ENCODE data around the gene DENND5B.
"Not testable (repeated sequence)": the region's sequence is repeated elsewhere in the genome, so short reads cannot be mapped to it uniquely, and the experiment has no call there.

Gene DENND5B

DNA sequence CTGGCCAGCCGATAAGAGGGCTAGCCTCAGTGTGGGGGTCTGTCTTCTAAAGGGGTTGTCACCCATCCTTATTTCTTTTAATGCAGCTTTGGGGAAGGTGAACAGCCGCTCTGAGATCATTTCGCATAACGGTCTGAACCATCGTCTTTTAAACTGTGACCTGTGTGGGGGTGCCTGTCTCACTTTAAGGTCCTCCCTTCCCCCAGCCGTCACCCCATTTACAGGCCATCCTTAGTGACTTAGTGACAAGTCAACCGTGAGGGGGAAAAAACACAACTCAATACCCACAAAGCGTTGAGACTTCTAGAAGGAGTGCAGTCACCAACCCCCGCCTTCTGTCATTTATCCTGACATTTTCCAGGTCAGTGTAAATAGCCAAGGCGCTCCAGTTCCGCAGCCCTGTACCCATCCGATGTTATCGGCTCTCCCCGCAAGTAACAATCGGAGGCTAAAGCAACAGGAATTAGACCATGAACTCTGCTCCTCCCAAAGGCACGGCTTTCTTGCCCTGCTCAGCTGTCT lies 505 bp upstream of the DENND5B start:
- DNase-seq = peak; percentile 9
- ATAC-seq = no peak

DNA sequence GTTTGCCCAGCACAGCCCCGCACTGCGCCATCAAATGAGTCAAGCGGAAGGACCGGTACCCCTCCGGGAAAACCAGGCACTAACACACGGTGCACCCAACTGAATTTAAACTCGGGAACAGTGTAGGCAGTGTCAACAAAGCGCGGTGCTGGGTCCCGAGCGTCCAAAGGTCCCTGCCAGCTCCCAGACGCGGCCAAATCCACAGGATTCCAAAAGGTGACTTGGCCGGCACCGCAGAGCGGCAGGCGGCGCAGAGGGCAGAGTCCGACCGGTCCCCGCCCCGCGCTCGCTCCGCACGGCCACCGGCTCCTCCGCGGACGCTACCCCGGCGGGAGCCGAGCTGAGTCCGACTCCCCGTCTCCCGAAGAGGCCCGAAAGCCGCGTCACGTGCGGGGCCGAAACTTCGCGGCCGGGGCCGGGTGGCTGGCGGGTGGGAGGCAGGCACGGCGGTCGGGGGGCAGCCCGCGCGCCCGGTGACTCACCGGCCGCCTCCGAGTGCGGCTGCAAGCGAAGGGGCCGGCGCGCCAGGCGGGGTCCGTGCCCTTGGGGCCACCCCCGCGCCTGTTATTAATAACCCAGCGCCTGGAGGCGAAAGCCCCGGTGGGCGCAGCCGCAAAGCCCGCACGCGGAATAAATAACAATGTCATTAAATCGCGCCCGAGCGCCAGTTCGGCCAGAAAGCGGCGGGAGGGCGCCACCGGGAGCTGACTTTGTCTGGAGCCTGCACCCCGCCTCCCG lies 863 bp downstream of the DENND5B start:
- ATAC-seq (peak; percentile 79), DNase-seq (peak; percentile 57)

DNA sequence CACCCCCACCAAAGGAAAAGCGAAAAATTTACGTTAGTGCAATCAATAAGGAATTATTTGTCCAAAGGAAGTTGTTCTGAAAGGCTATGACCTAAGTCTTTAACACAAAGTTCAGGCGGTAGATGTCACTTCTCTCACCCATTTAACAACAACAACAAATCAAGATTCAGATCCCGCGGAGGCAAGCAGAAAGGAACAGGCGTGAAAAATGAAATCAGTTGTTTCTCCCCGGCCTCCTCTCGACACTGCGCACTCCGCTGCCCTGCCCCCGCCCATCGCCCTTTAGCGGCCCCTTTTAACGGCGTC lies 1.4 kb downstream of the DENND5B start:
- no peak for ATAC-seq
- DNase-seq = peak; percentile 68

DNA sequence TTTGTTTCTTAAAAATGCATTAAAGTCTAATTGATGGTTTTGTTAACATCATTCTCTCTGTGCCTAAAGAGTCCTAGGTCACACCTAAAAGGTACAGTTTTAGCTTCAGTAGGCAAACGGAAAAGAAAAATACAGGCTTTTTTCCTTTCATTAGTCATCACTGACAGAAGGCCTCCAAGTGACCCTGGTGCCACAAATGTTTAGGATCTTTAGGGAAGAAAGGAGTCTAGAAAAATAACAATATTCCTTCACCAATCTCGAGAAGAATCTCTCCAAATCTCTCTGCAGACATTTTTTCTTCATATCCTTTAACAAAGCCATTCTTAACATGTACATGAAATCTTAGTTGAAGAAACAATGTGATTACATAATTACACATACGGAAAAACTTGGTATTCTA lies 2.0 kb downstream of the DENND5B start:
- DNase-seq = no peak

DNA sequence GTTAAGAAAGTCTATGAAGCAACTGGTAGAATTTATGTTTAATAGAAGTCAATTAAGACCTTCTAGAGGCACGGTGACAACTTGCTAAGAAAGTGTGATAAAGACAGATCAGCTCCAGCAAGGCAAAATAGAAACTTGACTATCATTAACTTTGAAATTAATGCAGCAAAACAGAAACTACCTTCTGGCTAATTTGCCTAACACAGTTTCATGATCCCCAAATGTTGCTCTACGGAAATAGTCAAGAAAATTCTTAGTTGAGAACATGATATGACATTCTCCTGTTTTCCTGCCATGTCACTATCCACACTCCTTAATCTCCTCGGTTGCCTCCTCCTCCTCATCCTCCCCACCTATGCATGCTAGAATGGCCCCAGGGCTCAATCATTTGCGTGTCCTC lies 4.2 kb downstream of the DENND5B start:
- ATAC-seq = no peak
- DNase-seq = no peak

More for the DNA sequence above, 2.0 kb downstream of the DENND5B start:
- no peak for ATAC-seq

DNA sequence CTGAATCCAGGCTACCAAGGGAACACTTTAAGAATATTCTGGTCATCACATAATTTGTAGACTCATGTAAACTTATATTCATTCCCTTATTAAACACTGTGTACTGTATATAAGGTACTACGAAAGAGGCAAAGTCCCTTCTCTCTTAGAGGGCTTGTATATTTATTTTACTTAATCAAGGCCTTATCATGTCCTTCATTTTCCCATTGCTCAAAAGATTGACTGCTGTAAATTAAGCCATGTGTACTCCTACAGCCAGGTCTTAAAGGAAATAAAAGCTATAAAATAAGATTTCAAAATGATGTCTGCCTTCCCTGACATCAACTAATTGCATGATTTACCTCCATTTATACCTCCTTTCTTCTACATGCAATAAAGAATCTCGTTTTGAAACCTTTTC lies 5.0 kb downstream of the DENND5B start:
- no peak for ATAC-seq
- DNase-seq = no peak

DNA sequence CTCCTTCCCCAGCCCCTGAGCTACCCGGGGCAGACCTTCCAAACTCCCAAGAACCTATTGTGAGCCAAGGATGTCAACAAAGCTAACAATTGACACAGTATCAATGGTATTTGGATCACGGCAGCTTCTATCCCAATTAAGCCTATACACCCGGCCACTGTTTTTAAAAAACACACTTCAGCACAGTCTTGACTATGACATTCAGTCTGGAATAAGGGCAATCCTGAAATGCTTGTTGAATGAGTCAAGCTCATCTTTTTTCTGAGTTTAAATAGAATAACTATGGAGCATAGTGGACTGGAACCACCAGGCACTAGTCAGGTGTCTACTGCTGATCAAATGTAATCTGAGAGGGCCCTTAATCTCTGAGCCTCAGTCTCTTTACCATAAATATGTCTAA lies 5.7 kb downstream of the DENND5B start:
- ATAC-seq = no peak
- no peak for DNase-seq

DNA sequence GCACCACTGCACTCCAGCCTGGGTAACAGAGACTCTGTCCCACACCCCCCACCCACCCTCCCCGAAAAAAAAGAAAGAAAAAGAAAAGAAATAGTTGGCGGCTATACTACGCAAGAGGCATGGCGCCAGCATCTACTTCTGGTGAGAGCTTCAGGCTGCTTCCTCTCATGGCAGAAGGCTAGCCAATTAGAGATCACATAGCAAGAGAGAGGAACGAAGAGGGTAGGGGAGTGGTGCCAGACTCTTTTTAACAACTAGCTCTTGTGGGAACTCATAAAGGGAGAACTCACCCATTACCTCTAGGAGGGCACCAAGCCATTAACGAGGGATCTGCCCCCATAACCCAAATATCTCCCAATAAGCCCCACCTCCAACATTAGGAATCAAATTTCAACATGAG lies 6.2 kb downstream of the DENND5B start:
- no peak for DNase-seq

DNA sequence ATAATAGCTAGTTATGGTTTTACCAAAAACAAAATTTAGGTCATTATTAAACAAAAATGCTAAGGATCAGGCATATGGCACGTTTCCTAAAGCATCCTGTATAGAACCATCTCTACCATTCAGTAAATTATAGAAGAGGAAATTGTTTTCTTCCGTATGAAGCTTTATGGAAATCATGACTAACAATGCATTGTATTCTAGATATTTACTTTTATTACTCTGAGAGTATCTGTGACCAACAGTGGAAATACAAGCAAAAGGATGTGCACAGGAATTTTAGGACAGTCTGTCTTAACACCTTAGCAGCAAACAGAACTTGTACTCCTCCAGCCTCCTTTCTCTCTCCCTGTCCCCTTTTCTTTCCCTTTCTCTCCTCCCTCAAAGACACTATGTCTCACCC lies 7.1 kb downstream of the DENND5B start:
- DNase-seq = no peak

More for the DNA sequence above, 6.2 kb downstream of the DENND5B start:
- ATAC-seq = no peak

DNA sequence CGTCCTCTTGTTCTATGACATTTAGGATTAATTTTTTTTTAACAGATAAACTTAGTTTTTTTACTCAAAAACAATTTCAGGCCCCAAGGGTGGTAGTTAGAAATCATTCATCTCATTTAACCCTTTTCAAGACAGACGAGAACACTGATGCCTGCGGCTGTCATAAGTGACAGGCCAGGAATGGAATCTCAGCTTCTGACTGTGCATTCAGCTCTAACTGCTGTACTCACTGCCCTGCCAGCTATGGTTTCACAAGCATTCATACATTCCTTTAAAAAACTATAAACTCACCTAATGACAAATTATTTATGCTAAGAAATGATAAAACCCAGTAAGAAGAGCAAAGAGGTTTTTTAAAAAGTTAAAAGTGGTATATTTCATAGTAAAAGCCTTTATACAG lies 8.8 kb downstream of the DENND5B start:
- DNase-seq (no peak), ATAC-seq (no peak)

More for the DNA sequence above, 7.1 kb downstream of the DENND5B start:
- ATAC-seq = no peak

DNA sequence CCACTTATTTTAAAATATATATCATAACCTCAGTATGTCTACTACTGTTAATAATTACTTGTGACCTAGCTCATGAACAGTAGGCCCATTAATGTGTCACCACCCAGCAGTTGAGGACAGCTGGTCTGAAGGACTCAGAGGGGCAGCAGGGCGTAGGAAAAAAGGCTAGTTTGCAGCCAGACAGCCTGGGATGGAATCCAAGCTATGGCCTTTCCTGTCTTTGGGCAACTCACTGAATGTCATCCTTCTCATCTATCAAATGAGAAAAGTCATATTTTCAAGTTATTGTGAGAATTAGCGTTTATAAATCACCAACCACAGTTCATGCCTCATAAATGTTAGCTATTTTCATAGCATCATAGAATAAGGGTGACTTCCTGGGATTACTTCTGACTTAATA lies 12.3 kb downstream of the DENND5B start:
- ATAC-seq (no peak), DNase-seq (no peak)

DNA sequence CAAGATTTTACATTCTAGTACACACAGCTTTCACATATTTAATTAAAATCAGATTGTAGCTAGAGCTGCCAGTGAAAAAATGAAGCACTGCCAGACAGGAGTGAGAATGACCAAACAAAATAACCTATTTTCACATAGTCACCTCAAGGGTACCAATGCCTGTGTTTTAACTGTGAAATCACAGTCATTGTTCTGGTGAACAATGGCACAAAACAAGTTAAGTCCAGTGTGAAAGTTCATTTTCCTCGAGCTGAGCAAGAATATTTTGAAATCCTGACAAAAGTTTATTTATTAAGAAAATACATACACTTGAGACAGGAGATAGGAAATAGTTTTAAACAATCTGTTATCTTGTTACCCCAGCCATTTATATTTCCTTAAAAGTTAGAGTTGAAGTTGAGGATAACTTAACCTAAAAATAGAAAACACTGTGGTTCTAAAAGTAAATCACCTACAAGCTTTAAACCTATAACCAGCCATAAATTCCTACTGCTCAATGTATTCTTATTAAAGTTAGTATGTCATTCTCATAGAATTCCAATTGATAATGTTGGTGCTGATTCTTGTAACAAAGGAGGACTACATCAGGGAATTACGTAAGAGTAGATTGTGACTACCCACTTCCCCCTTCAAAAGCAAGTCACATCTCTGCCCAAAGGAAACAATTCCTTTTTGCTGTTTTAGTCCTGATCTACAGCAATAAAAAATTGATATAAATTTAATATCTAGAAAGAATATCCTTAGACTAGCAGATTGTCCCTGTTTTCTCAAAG lies 15.9 kb downstream of the DENND5B start:
- no peak for DNase-seq
- ATAC-seq = no peak

DNA sequence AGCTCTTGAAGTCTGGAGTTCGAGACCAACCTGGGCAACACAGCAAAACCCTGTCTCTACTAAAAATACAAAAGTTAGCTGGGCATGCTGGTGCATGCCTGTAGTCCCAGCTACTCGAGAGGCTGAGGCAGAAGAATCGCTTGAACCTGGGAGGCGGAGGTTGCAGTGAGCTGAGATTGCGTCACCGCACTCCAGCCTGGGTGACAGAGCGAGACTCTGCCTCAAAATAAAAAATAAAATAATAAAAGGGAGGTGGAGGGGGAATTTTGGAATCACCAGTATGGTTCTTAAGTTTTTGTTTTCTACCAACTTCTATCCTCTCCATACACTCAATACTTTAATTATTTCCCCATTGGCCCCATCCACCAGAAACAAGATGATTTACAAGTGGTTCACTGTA lies 16.6 kb downstream of the DENND5B start:
- not testable (repeated sequence) for ATAC-seq, DNase-seq

DNA sequence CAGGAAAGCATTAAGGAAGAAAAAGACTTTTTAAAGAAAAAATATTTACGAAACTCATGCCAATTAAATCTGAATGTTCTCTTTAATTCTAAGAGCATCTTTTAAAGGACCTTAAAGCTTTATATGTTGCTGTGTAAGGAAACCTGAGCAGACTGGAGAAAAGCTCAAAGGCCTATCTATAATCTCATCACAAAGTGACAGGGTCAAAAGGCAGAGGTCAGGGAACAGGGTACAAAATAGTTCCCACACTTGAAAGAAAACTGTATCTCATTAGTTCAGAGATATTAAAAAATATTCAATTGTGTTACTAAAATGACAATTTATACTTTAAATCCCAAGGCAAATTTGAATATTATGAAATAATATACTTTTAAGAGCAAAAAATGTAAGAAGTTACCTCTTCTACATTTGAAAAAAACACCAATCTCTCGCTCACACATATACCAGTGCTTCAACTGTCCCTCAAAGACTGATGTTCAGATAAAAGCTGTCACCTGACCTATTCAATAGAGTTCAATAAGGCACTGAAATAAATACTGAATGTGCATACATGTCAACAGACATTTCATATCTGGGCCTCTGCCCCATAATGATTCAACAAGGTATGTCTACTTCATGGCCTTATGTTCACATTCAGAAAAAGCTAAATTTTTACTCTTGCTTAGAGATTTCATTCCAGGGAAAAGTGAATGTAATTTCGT lies 17.9 kb downstream of the DENND5B start:
- ATAC-seq (no peak), DNase-seq (no peak)

DNA sequence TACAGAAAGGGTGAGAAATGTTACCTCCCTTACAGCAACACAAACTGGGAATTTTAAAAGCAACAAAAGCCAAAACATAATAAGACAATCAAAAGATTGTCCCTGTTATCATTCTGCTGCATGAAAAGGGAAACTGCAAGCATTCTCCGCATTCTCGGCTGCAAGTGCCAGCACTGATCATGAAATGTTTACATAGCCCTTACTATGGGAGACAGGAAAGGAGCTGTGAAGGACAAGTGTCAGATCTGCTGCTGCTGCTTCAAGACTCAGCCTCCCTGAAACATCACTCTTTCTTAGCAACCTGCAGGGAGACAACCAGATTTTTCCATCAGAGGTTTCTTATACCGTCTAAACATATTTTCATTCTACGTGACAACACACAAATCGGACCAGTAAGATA lies 20.1 kb downstream of the DENND5B start:
- DNase-seq = no peak
- ATAC-seq = no peak

DNA sequence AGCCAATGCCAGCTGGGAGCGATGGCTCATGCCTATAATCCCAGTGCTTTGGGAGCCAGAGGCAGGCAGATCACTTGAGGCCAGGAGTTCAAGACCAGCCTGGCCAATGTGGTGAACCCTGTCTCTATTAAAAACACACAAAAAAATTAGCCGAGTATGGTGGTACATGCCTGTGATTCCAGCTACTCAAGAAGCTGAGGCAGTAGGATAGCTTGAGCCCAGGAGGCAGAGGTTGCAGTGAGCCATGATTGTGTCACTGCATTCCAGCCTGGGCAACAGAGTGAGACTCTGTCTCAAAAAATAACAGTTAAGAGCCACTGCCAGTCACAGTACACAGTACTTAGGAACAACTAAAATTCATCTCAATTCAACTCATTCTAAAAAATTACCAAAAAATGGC lies 21.4 kb downstream of the DENND5B start:
- not testable (repeated sequence) for ATAC-seq, DNase-seq

DNA sequence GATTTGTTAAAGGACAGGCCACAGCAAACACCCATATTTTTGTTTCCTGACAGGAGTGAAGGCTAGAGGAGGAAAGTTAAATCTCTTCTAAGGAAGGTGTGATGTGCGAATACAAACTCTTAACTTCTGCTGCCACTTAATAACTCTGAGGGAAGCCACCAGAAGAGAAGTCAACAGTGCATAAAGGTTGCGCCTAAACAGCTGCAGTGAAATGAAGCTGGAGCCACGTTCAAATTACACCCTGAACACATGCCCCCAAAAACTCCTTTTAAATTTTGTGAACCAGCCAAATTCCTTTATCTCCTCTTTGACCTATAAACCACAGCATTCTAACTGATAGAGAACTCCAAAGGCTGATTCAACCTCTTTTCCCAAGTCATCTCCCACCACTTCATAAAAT lies 22.4 kb downstream of the DENND5B start:
- DNase-seq (no peak), ATAC-seq (no peak)

DNA sequence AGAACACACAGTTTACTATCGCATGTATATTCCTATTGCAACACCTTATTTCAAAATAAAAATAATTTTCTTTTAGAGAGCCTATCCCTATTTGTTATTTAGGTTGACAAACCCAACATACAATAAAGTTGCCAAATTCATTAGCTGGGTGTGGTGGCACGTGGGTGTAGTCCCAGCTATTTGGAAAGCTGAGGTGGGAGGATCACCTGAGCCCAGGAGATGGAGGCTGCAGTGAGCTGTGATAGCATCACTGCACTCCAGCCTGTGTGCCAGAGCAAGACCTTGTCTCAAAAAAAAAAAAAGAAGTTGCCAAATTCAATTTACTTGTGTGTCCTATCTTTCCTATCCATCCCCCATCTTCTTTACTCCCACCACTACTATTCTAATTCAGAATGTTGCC lies 23.9 kb downstream of the DENND5B start:
- ATAC-seq = no peak
- no peak for DNase-seq

DNA sequence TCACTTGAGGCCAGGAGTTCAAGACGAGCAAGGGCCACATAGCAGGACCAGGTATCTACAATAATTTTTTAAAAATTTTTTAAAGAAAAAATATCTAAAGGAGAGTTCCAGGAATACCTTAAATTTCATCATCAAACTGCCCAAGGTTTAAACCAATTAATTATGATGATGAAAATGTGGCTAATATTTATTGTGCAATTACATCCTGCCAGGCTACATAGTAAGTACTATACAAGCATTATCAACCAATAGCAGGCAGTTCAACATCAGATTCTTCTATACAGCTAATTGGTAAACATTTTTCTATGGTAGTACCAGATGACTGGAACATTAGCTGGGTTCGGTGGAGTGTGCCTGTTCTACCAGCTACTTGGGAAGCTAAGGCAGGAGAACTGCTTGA lies 24.4 kb downstream of the DENND5B start:
- ATAC-seq (no peak), DNase-seq (no peak)

DNA sequence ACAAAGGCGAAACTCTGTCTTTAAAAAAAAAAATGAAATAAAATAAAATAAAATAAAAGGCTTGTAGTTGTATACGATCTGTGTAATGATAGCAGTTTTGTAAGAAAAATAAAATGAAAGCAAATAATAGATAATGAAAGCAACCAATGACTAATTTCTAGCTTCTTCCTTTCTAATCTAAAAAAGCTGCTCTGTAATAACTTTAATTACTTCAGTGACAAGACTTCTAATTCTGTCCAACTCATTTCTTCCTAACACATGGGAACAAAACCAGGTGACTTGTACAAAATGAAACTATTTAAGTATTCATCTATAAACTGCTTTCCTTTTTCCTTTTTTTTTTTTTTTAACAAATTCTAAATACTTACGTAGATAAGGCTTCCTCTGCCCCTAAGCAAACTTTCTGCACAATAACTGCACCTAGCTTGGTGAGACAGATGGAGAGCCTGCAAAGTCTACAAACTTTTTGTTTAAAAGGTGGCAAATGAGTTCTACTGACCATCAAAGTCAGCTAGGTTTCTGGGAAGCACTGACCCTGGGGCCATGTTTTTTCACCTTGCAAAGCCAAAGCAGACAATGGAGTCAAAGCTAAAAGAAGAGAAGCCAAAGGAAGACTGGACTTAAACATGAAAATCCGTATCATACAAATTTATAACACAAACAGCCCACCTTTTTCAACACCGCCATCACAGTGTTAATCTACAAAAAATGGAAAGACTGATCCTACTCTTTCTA lies 28.2 kb downstream of the DENND5B start:
- DNase-seq (no peak), ATAC-seq (no peak)

DNA sequence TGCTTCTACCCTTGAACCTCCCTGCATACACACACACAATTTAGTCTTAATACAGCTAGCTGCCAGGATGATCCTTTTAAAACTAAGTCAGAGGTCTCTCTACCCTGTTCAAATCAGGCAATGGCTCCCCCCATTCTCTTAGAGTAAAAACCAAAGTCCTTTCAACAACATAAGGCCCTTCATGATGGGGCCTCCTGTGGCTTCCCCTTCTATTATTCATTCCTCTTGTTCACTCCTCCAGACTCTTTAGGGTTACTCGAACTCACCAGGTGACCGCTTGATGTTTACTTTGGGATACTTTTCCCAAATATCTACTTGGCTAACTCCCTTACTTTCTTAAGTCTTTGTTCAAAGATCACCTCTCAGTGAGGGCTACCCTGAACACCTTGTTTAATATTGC lies 30.4 kb downstream of the DENND5B start:
- no peak for ATAC-seq
- DNase-seq = no peak

DNA sequence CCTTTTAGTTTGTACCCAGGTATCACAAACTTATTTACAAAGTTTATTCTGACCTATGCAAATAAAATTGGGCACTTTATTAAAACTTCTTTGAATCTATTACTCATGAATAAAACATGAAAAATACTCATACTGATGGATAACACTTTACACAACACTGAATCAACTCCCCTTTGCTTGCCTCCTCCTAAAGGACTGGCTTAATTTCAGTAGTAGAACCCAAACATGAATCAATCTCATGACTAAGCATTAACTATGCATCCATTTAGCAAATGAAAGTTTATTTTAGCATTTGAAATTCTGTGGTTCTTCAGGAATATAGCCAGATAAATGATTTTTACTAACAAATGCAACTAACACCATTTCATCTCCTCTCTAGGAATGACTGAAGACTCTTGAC lies 32.4 kb downstream of the DENND5B start:
- no peak for DNase-seq
- no peak for ATAC-seq
